NCI-H2196 treated with DMSO at 0.1 percent for 48 hours (cell line): ENCODE results near the gene MYL11.
"Not testable (repeated sequence)": the region's sequence is repeated elsewhere in the genome, so short reads cannot be mapped to it uniquely, and the experiment has no call there.

Experiments
- DNase-seq: peaks from one replicate; lab custom pipeline; 2025; ENCODE audit not compliant: unreplicated experiment; lab: John Stamatoyannopoulos, UW

Gene MYL11, protein sequence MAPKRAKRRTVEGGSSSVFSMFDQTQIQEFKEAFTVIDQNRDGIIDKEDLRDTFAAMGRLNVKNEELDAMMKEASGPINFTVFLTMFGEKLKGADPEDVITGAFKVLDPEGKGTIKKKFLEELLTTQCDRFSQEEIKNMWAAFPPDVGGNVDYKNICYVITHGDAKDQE

DNA sequence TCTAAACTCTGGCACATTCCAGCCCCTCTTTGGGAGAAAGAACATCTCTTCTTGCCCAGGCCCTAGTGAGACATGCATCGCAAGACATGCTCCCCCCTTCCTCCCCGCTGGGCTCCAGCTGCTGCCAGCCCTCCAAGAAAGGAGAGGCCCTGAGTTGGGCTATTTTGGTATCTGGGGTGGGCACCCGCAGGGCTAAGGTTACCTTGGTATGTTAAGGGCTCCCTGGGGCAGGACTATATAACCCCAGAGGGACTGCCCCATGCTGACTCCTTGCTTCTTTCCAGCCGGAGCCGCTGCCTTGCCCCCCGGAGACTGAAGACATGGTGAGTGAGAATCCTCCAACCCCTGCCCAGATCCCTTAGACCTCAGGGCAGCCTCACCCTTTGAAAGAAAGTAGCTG, at the start of gene MYL11:
MYL11 (plus strand) TSS at position 265 of the 400 bp plus-strand sequence; CDS start at position 321, 56 bp downstream.
- no peak for DNase-seq

DNA sequence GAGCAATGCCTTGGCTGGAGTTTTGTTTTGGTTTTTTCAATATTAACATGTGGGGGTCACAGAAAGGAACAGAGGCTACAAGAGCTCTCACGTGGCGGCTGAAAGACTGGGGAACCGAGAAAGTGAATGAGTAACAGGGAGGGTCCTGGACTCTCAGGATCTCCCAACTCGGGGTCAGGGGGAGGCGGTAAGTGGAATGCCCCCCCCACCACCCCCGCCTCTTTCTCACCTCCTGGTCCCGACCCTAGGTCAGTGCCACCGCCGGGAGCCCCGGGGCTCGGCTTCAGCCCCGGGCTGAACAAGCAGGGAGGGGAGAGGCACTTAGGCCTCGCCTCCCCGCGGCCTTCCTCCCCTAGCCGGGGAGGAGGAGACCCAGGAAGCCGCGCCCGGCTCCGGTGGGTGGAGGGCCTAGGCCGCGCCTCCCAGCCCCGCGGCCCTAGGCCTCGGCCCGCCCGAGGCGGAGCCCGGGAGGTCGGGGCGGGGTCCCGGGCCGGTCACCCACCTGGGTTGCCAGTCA, 40.1 kb upstream of the MYL11 start:
- DNase-seq, result not testable (repeated sequence)

DNA sequence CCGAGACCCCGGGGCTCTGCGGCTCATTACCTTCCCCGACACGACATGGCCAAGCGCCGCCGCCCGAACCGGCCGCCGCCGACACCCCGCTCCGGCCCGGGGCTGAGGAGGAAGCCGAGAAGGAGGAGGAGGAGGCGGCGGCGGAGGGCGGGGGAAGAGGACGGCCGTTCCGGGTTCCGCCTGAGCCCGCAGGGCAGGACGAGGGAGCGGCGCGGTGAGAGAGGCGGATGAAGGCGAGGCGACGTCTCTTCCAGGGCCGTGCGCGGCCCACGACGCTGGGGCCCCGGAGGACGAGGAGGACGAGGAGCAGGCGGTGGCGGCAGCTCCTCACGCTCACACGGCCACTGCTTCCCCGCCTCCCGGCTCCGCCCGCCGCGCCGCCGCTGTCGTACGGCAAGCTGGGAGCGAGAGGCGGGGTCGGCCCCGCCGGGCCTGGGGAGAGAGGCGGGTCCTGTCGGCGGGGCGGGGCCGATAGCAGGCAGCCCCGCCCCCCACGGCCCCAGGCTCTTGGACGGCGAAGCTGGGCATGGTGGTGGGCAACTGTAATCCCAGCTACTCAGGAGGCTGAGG, 39.5 kb upstream of the MYL11 start:
- peak; percentile 60 for DNase-seq

DNA sequence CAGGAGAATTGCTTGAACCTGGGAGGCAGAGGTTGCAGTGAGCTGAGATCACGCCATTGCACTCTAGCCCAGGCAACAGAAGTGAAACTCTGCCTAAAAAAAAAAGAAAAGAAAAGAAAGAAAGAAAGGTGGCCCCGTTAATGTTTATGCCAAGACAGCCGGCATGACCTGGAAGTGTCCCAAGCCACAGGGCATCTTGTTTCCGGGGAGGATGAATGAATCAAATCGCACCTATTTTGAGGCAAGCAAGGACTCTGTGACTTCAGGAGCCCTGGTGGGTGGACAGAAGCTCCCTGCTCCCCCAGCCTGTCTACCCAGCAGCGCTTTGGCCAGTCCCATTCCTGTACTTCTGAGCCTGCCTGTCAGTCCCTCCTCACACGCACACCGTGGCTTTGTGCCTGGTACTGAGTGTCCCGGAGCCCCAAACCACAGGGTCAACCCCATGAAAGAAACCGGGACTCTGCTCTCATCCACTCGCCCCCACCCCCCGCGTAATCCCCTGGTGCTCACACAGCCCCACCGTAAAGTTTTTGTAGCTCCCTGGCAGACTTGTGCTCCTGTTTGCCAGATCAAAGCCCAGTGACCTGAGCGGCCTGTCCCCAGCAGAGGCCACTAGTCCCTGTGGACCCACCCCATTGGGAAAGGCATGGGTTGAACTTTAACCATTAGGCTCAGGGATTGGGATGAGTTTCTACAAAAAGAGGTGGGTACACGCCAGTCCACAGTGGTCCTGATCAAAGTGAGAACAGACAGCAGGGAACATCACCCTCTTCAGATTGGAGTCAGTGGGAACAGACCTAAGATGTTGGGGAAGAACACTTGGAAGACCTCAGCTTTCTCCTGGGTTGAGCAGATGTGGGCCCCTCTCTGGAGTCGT, 38.8 kb upstream of the MYL11 start:
- no peak for DNase-seq

DNA sequence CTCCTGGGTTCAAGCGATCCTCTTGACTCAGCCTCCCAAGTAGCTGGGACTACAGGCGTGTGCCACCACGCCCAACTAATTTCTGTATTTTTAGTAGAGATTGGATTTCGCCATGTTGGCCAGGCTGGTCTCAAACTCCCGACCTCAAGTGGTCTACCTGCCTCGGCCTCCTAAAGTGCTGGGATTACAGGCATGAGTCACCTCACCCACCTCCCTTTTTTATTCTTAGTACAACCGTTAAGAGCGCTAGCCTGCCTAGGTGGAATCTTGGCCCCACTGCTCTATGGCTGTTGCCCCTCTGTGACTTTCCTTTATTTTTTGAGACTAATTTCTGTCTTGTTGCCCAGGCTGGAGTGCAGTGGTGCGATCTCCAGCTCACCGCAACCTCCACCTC, 36.6 kb upstream of the MYL11 start:
- DNase-seq, result not testable (repeated sequence)

DNA sequence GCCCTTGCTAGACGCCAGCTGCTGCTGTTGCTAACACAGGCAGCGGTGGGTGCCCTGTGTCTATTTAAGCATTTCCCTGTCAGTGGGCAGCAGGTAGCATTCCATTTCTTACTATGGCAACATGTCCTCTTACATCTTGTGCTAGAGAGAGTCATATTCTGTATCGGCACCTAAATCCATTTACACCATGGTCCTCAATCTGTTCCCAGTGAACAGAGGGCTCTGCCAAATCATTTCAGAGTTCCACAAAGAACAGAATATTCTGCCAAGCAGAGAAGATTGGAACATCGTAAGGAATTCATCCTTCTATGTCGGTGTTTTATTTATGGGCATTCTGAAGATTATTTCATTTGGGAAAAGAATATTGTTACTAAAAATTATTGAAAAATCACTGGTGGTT, 35.9 kb upstream of the MYL11 start:
- DNase-seq, result not testable (repeated sequence)

DNA sequence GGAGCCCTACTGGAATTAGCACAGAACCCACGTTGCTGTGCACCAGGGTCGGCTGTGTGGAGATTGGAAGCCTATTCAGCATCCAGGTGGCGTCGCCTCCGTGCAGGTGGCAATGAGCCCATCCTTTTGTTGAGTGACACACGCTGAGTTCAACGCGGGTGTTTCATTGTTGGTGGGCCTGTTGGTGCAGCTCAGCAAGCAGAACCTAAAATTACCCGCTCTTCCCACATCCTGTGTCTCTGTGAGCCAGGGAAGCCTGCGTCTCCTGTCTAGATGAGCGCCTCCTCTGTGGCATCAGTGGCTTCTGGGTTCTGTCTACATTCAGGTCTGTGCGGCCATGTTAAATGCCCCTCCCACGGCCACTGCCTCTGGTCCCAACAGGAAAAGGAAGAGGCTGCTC, 34.0 kb upstream of the MYL11 start:
- no peak for DNase-seq

DNA sequence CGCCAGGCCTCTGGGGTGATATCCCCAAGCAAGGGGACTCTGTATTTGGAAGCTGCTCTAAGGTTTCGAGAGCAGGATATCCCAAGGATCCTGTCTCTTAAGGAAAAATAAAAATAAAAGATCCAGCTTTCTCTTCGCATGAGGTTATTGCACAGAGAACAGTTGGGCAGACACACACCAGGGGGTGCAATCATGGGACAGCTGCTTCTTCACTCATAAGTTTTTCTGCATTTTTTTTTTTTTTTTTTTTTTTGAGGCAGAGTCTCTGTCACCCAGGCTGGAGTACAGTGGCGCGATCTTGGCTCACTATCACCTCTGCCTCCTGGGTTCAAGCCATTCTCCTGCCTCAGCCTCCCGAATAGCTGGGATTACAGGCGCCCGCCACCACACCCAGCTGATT, 32.6 kb upstream of the MYL11 start:
- DNase-seq, result not testable (repeated sequence)

DNA sequence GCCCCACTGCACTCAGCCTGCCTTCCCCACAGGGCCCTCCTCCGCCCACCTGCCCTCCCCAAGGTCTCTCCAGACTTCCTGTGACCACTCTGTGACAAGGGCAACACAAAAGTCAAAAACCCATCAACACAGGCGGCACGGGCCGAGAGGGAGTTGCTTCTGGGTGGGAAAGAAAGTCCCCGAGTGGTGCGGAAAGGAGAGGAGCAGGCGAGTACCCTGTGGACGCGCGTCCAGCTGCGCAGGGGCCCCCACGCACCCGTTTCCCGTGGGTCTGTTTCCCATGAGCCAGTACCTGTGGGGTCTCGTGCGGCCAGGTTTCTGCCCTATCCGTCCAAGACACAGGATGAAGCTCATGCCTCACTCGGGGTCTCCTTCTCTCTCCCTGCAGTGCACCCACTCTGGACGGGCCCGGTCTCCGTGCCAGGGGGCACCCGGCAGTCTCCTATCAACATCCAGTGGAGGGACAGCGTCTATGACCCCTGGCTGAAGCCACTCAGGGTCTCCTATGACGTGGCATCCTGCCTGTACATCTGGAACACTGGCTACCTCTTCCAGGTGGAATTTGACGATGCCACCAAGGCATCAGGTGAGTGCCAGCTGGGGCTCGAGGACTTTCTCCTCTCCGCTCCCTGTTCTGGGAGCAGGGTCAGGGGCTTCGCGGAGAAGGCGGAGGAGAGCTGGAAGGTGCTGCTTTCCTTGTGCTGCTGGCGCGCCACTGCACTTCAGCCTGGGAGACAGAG, 31.7 kb upstream of the MYL11 start:
- DNase-seq, result no peak

DNA sequence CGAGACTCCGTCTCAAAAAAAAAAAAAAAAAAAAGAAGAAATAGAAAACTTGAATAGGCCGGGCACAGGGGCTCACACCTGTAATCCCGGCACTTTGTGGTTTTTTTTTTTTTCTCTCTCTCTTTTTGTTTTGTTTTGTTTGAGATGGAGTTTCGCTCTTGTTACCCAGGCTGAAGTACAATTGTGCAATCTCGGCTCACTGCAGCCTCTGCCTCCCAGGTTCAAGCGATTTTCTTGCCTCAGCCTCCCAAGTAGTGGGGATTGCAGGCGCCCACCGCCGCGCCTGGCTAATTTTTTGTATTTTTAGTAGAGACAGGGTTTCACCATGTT, 31.1 kb upstream of the MYL11 start:
- not testable (repeated sequence) for DNase-seq

DNA sequence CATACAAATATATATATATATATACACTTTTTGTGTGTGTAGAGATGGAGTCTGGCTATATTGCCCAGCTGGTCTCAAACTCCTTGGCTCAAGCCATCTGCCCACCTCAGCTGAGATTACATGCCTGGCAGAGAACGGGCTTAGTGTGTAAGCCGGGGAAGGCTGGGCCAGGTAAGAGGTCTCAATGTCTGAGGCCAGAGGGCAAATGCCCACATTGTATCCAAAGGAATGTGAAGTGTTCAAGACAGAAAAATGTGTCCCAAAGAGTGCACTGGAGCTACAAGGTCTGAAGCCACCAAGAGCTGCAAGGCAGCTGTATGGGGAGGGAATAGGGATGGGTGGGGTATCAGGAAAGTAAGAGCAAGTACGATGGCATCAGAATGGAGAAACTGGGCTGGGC, 28.3 kb upstream of the MYL11 start:
- no peak for DNase-seq

DNA sequence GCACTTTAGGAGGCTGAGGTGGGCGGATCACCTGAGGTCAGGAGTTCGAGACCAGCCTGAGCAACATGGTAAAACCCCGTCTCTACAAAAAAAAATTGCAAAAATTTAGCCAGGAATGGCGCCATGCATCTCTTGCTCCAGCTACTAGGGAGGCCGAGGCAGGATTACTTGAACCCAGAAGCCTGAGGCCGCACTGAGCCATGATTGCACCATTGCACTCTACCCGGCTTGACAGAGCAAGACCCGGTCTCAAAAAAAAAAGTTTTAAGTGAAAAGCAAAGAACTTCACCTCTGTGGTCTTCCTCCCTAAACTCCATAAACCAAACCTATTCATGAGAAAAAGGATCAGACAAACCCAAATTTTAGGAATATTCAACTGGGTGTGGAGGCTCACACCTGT, 26.5 kb upstream of the MYL11 start:
- DNase-seq, result no peak

DNA sequence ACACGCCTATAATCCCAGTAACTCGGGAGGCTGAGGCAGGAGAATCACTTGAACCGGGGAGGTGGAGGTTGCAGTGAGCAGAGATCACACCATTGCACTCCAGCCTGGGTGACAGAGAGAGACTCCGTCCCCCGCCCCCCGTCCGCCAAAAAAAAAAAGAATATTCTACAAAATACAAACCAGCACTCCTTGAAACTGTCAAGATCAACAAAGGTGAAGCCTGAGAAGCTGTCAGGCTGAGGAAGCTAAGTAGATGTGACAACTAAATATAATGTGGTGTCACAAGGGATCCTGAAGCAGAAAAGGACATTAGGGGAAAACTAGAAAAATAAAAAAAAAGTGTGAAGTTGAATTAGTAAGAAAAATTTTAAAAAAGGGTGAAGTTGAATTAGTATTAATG, 25.7 kb upstream of the MYL11 start:
- no peak for DNase-seq

DNA sequence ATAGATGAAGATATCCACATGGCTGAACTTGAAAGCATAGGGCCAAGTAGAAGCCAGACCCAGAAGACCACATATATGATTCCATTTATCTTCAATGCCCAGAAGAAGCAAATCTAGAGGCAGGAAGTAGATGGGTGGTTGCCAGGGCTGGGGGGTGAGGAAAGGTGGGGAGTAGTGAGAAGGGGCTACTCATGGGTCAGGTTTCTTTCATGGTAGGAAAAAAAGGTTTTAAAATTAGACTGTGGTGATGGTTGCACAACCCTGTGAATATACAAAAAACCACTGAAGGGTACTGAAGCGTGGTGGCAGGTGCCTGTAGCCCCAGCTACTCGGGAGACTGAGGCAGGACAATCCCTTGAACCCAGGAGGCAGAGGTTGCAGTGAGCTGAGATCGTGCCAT, 24.9 kb upstream of the MYL11 start:
- no peak for DNase-seq

DNA sequence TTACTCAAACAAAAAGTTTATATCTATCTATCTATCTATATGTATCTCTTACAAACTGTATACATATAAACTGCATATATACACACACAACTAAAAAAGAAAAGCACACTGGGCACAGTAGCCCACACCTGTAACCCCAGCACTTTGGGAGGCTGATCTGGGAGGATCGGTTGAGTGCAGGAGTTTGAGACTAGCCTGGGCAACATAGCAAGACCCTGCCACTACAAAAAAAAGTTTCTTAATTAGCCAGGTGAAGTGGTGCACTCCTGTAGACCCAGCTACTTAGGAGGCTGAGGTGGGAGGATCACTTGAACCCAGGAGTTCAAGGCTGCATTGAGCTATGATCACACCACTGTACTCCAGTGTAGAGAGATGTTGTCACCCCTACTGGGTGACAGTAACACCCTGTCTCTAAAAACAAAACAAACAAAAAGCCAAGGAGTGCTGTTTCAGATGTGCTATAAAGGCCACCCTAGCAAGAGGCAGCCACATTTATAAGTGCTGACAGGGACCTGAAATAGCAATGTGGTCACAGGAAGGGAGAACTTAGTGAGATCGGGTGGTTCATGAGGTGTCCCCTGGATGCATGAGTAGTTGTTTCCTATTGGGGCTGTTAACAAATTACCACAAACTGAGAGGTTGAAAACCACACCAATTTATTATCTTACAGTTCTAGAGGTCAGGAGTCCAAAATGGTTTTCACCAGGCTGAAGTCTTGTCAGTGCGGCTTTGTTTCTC, 24.3 kb upstream of the MYL11 start:
- no peak for DNase-seq

DNA sequence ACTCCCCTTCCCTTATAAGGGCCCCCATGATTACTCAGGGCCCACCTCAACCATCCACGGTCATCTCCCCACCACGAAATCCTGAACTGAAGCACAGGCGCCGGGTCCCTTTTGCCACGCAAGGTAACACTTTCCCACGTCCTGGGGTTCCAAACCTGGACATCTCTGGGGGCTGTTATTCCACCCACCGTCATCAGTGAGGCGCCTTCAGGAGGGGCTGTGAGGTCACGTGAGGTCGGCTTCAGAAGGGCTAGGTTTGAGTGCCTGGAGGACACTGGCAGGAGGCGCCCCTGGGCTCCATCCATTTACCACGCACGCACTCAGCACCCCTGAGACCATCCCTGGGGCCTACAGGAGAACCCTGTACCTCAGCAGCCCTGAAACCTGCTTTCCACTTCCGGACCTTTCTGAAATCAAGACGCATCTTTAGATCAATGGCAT, 23.6 kb upstream of the MYL11 start:
- no peak for DNase-seq

DNA sequence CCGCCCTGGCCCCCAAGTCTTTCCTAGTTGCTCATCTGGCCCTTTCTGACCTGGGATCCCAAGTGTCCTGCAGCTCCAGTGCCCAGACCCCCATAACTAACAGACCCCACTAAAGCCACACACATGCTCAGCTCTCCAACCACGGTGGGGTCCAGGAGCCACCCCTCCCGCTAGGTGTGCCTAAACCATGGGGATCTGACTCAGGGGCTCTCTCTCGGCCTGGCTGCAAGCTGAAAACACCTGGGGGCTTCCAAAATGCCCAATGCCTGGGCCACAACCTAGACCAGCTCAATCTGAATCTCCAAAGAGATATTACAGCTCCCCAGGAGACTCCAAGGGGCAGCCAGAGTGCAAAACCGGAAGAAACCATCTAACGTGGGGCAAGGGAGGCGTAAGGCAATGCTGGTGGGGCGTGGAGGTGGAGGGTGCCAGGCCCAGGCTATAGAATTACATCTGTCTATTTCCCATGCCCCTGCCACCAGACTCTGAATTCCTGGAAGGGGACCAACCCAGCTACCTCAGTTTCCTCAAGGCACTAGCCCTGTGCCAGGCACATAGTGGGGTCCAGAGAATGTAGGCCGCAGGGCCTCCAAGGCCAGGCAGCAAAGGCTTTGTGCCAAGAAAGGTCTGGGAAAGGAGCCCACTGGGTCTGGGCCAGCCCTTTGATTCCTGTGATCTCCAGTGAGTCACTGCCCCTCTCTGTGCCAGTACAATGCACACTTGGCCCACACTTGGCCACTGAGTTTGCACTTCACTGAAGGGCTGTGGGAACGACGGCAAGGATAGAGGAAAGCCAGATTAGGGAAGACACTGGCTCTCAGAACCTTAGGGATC, 22.8 kb upstream of the MYL11 start:
- peak; percentile 43 for DNase-seq

DNA sequence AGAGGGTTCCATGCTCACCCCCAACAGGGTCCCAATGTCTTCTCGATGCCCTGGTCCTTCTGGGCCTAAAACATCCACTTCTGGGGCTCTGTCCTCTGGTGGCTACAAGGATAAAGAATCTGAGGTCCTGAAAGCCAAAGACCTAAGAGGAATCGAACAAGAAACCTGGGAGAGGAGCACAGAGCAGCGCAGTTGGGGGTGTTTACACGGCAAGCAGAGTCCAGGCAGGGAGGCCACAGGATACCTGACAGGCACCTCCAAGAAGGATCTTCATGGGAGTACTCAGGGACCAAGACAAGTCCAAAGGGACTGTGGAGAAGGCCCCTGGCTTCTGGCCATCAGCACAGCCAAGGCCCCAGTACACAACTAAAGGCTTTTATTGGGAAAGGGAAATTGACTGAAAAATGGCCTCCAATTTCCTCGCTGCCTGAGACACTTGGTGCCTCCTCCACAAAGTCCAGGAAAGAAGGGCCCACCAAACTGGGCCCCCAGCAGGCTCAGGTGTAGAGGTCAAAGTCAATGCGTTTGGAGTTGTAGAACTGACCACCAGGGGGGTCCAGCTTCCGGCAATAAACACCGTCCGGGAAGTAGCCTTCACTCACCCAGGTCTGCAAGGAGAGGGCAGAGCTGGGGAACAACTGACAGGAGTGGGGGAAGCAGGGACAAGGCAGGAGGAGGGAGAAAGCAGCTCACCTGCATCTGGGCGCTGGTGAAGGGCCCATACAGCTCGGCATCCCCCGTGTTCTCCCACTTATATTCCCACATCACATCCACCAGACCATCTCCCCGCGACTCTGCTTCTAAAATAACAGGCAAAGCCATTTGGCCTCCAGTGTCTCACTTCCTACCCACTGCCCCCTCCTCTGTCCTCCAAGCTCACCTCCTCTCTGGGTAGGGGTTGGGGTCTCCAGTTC, 21.9 kb upstream of the MYL11 start:
- no peak for DNase-seq
